Neuronal stem cell (in vitro differentiated cells): Measurements from ENCODE around the gene DUOX2.
A peak's percentile ranks its signal among the peaks of the same experiment; 100 is the strongest.

Experiments
- DNase-seq: peaks from one replicate; pipeline ENCODE4 v3.0.0-alpha.2; 2013; ENCODE audit warnings: low spot score
- H2AFZ ChIP-seq: one replicate; pipeline ENCODE4 v1.6.1; 2013; ENCODE audit warnings: mild to moderate bottlenecking, low read length, inconsistent platforms
- H2AK5ac ChIP-seq: 2 replicates; pipeline ENCODE4 v1.6.1; 2013; ENCODE audit warnings: low read depth, mild to moderate bottlenecking, inconsistent platforms, low read length, moderate library complexity, mixed read lengths
- H2BK120ac ChIP-seq: 2 replicates; pipeline ENCODE4 v1.6.1; 2013; ENCODE audit warnings: low read depth, mild to moderate bottlenecking, inconsistent platforms, low read length, moderate library complexity, mixed read lengths
- H2BK12ac ChIP-seq: one replicate; pipeline ENCODE4 v1.6.1; 2013; ENCODE audit warnings: low read length, inconsistent platforms
- H2BK15ac ChIP-seq: 2 replicates; pipeline ENCODE4 v1.6.1; 2013; ENCODE audit warnings: mild to moderate bottlenecking, low read length, inconsistent platforms, mixed read lengths
- H2BK5ac ChIP-seq: one replicate; pipeline ENCODE4 v1.6.1; 2013; ENCODE audit warnings: inconsistent platforms, mild to moderate bottlenecking, low read length, moderate library complexity
- H3K14ac ChIP-seq: one replicate; pipeline ENCODE4 v1.6.1; 2013; ENCODE audit warnings: low read length, inconsistent platforms
- H3K18ac ChIP-seq: 2 replicates; pipeline ENCODE4 v1.6.1; 2013; ENCODE audit warnings: low read length, inconsistent platforms
- H3K23ac ChIP-seq: 2 replicates; pipeline ENCODE4 v1.6.1; 2013; ENCODE audit warnings: low read depth, mild to moderate bottlenecking, mixed read lengths, low read length, inconsistent platforms; ENCODE audit not compliant: poor library complexity
- H3K27ac ChIP-seq: replicated peaks from 3 replicates; pipeline ENCODE4 v1.5.1; 2013; ENCODE audit warnings: low read length, inconsistent platforms
- H3K27me3 ChIP-seq, 3 experiments: 2 replicates each; pipeline ENCODE4 v1.6.1; 2013; ENCODE audit warnings: low read length in 3 of 3, mild to moderate bottlenecking in 2 of 3, inconsistent platforms in 1 of 3, low read depth in 1 of 3, mixed read lengths in 1 of 3, moderate library complexity in 1 of 3; ENCODE audit not compliant: control insufficient read depth in 3 of 3, insufficient read depth in 3 of 3
- H3K36me3 ChIP-seq, 2 donors: replicated peaks in 1 of 2; 2 replicates each; pipeline ENCODE4 v1.6.1; 2013; ENCODE audit warnings: low read length in 2 of 2; ENCODE audit not compliant: control insufficient read depth in 2 of 2, insufficient read depth in 2 of 2
- H3K4ac ChIP-seq: 2 replicates; pipeline ENCODE4 v1.6.1; 2013; ENCODE audit warnings: inconsistent platforms, mild to moderate bottlenecking, low read length, moderate library complexity
- H3K4me1 ChIP-seq, 2 donors: 1 replicate in 1 of 2; 2 replicates in 1 of 2; pipeline ENCODE4 v1.6.1; 2013; ENCODE audit warnings: low read length in 2 of 2, low read depth in 1 of 2; ENCODE audit not compliant: control insufficient read depth in 2 of 2, insufficient read depth in 1 of 2
- H3K4me2 ChIP-seq: one replicate; pipeline ENCODE4 v1.6.1; 2013; ENCODE audit warnings: mild to moderate bottlenecking, low read length, inconsistent platforms; ENCODE audit not compliant: insufficient read depth, poor library complexity, severe bottlenecking
- H3K4me3 ChIP-seq, 2 donors: 2 replicates each; pipeline ENCODE4 v1.5.1; 2013; ENCODE audit warnings: low read length in 2 of 2, mild to moderate bottlenecking in 2 of 2, inconsistent platforms in 1 of 2, moderate library complexity in 1 of 2
- H3K79me1 ChIP-seq: one replicate; pipeline ENCODE4 v1.6.1; 2013; ENCODE audit warnings: low read depth, mild to moderate bottlenecking, inconsistent platforms, low read length, moderate library complexity
- H3K9ac ChIP-seq: one replicate; pipeline ENCODE4 v1.6.1; 2013; ENCODE audit warnings: mild to moderate bottlenecking, low read depth, low read length, inconsistent platforms; ENCODE audit not compliant: poor library complexity
- H3K9me3 ChIP-seq, 2 donors: replicated peaks in 1 of 2; 2 replicates each; pipeline versions ENCODE3 to v1.6.1; 2013; ENCODE audit warnings: low read length in 2 of 2, mild to moderate bottlenecking in 2 of 2, inconsistent platforms in 1 of 2, low read depth in 1 of 2, mixed read lengths in 1 of 2, moderate library complexity in 1 of 2; ENCODE audit not compliant: control insufficient read depth in 2 of 2, insufficient read depth in 1 of 2
- H4K8ac ChIP-seq: one replicate; pipeline ENCODE4 v1.6.1; 2013; ENCODE audit warnings: low read depth, mild to moderate bottlenecking, inconsistent platforms, low read length, moderate library complexity
- H4K91ac ChIP-seq: one replicate; pipeline ENCODE4 v1.6.1; 2013; ENCODE audit warnings: low read length, low read depth, mild to moderate bottlenecking, inconsistent platforms; ENCODE audit not compliant: poor library complexity
- WGBS, 2 donors: extraction: QIAGEN DNeasy Blood & Tissue Kit; methylation state at CpG; one replicate each; pipeline ENCODE4 v1.1.7; 2013; ENCODE audit warnings: missing lambda C conversion rate in 2 of 2, mixed read lengths in 1 of 2; ENCODE audit not compliant: insufficient read length in 2 of 2, insufficient replicate concordance in 1 of 2; ENCODE audit errors: extremely low coverage in 2 of 2; 5-methylcytosine and 5-hydroxymethylcytosine counted together

DUOX2 gene

GRCh38 chr15:45157974-45158373 is 44.0 kb upstream of the DUOX2 start:
- H3K27ac ChIP-seq = no peak overlapping the region
- H2AK5ac ChIP-seq = no peak overlapping the region
- no peak overlapping the region for H2BK5ac ChIP-seq
- no peak overlapping the region for H2BK120ac ChIP-seq
- no peak overlapping the region for H4K91ac ChIP-seq
- H3K9me3 ChIP-seq = no peaks in the 10 kb centered on the region
- no peak overlapping the region for H3K4ac ChIP-seq
- H3K9ac ChIP-seq = no peak overlapping the region
- no CpG with 5 or more reads among the region's 1 CpG for WGBS, 2 donors
- DNase-seq = peak; percentile 45
- H2BK15ac ChIP-seq = no peak overlapping the region
- no peak overlapping the region for H3K23ac ChIP-seq
- no peak overlapping the region for H2BK12ac ChIP-seq
- H3K18ac ChIP-seq = no peak overlapping the region
- H4K8ac ChIP-seq = no peak overlapping the region
- no peak overlapping the region for H3K14ac ChIP-seq
- no peak overlapping the region for H3K4me2 ChIP-seq
- no peaks in the 10 kb centered on the region for H3K27me3 ChIP-seq
- no peak overlapping the region for H3K4me3 ChIP-seq
- peaks cover 6 to 13% of the 10 kb centered on the region in 2 donors for H3K4me1 ChIP-seq
- peak overlapping the region; percentile 17 for H2AFZ ChIP-seq
- H3K36me3 ChIP-seq = no peaks in the 10 kb centered on the region
- peaks cover 3% of the 10 kb centered on the region for H3K79me1 ChIP-seq

GRCh38 chr15:45156744-45157455 is 42.9 kb upstream of the DUOX2 start:
- Histone ChIP-seq H4K91ac (no peak overlapping the region), H2BK5ac (no peak overlapping the region), H2BK120ac (no peak overlapping the region), H3K23ac (no peak overlapping the region), H2AK5ac (no peak overlapping the region), H4K8ac (no peak overlapping the region), H3K4me2 (no peak overlapping the region), H3K4me1 (peaks cover 4 to 13% of the 10 kb centered on the region in 2 donors), H3K36me3 (no peaks in the 10 kb centered on the region), H3K27me3 (no peaks in the 10 kb centered on the region), H3K9me3 (no peaks in the 10 kb centered on the region), H3K79me1 (peaks cover 3% of the 10 kb centered on the region), H3K9ac (no peak overlapping the region), H3K18ac (no peak overlapping the region), H3K4ac (no peak overlapping the region), H3K14ac (no peak overlapping the region), H3K27ac (no peak overlapping the region), H2BK12ac (no peak overlapping the region), H2AFZ (no peak overlapping the region), H3K4me3 (no peak overlapping the region), H2BK15ac (no peak overlapping the region)
- WGBS, 2 donors = no CpG with 5 or more reads among the region's 7 CpGs
- DNase-seq = no peak

GRCh38 chr15:45155739-45156138 is 41.8 kb upstream of the DUOX2 start:
- WGBS, 2 donors = no CpG with 5 or more reads among the region's 8 CpGs
- Histone ChIP-seq H2BK15ac (no peak overlapping the region), H2AFZ (no peak overlapping the region), H3K4me2 (no peak overlapping the region), H3K23ac (no peak overlapping the region), H2AK5ac (no peak overlapping the region), H2BK120ac (no peak overlapping the region), H3K79me1 (peaks cover 3% of the 10 kb centered on the region), H3K27ac (no peak overlapping the region), H3K4ac (no peak overlapping the region), H3K18ac (no peak overlapping the region), H4K91ac (no peak overlapping the region), H2BK5ac (no peak overlapping the region), H3K14ac (no peak overlapping the region), H3K4me1 (peaks cover 4 to 13% of the 10 kb centered on the region in 2 donors), H2BK12ac (no peak overlapping the region), H3K4me3 (no peak overlapping the region), H3K9me3 (no peaks in the 10 kb centered on the region), H3K27me3 (no peaks in the 10 kb centered on the region), H4K8ac (no peak overlapping the region), H3K36me3 (no peaks in the 10 kb centered on the region), H3K9ac (no peak overlapping the region)
- DNase-seq = no peak

GRCh38 chr15:45151998-45152828 is 38.2 kb upstream of the DUOX2 start:
- no peak overlapping the region for H3K27ac ChIP-seq
- peaks cover 0 to 2% (median 0%) of the 10 kb centered on the region in 3 experiments for H3K27me3 ChIP-seq
- no peak overlapping the region for H3K4me3 ChIP-seq

More at GRCh38 chr15:45151998-45152828, 38.2 kb upstream of the DUOX2 start:
- Histone ChIP-seq H2BK5ac (peak overlapping the region; percentile 82), H2BK120ac (peak overlapping the region; percentile 57), H2AK5ac (no peak overlapping the region), H3K9me3 (no peaks in the 10 kb centered on the region), H3K4me1 (peaks cover 5 to 7% of the 10 kb centered on the region in 2 donors), H3K4me2 (no peak overlapping the region), H2BK15ac (no peak overlapping the region), H2AFZ (no peak overlapping the region), H3K23ac (peak overlapping the region; percentile 67), H4K91ac (no peak overlapping the region), H3K79me1 (peaks cover 3% of the 10 kb centered on the region), H2BK12ac (no peak overlapping the region), H3K18ac (peak overlapping the region; percentile 45), H3K9ac (peak overlapping the region; percentile 57), H3K14ac (peak overlapping the region; percentile 38), H3K36me3 (no peaks in the 10 kb centered on the region), H4K8ac (peak overlapping the region; percentile 9), H3K4ac (no peak overlapping the region)
- no CpG with 5 or more reads among the region's 36 CpGs for WGBS, 2 donors
- no peak for DNase-seq
